Pancreas (tissue), 10 donors: Measurements from ENCODE around the gene FGF2. TPM values are rescaled to one million over a fixed set of nuclear protein-coding genes. Genes with fewer than 3 reads are reported as not detected.

Experiments used
- ATAC-seq, 4 donors: fragments of 200-7000 bp; cut with Tn5 transposase; one replicate each; pipeline versions ENCODE4 v1.8.0 to v1.9.1; 2020; ENCODE audit warnings: mild to moderate bottlenecking in 4 of 4, moderate library complexity in 4 of 4
- DNase-seq, 6 donors: peaks; one replicate each; pipeline ENCODE4 v3.0.0-alpha.2; 2020
- FAIRE-seq: peaks from 2 replicates; lab custom pipeline; 2012; peaks lifted over from hg19 to GRCh38; lab: Jason Lieb, UNC
- H3K27ac ChIP-seq, 4 donors: fragments of 200-600 bp; sonication (generic); 1 replicate in 3 of 4; 2 replicates in 1 of 4; pipeline versions ENCODE4 v1.5.0 to v1.8.0; 2020
- H3K27me3 ChIP-seq, 4 donors: fragments of 200-600 bp; one replicate each; pipeline ENCODE4 v1.8.0; 2021
- H3K36me3 ChIP-seq, 3 donors: fragments of 200-600 bp; sonication (generic) in 1 of 3; one replicate each; pipeline versions ENCODE4 v1.5.0 to v1.8.0; 2020 to 2021
- H3K4me1 ChIP-seq, 3 donors: fragments of 200-600 bp; one replicate each; pipeline ENCODE4 v1.8.0; 2021
- H3K4me3 ChIP-seq, 4 donors: fragments of 200-600 bp; sonication (generic) in 2 of 4; one replicate each; pipeline versions ENCODE4 v1.5.0 to v1.8.0; 2020 to 2021
- H3K9me3 ChIP-seq, 4 donors: fragments of 200-600 bp; one replicate each; pipeline ENCODE4 v1.8.0; 2021
- CTCF ChIP-seq, 4 donors: fragments of 200-600 bp; sonication (generic) in 3 of 4; IDR thresholded peaks; one replicate each; pipeline versions ENCODE4 v1.5.0 to v1.8.0; 2021; ENCODE audit warnings: antibody characterized with exemption in 4 of 4
- WGBS, 2 donors: extraction: QIAGEN DNeasy Blood & Tissue Kit; methylation state at CpG; one replicate each; pipeline ENCODE4 v1.1.7; 2013; 5-methylcytosine and 5-hydroxymethylcytosine counted together
- intact Hi-C, 3 donors: fragments of 100-400 bp; cut with DNase I; formaldehyde crosslinking; loops; one replicate each; pipeline versions ENCODE4 v1.11.1 to v1.14.2; 2022
- polyA plus RNA-seq, 2 donors: library from polyadenylated mRNA; stranded (reverse); fragments of 200-250 nt; gene quantifications; one replicate each; pipeline ENCODE4 v1.2.3, GENCODE V29; 2013
- total RNA-seq, 6 donors: library from RNA; stranded (reverse); fragmentation: NEBNext Ultra II Directional in 4 of 6; extraction: Animal tissue kit (Norgen Biotek cat#: 25700) in 4 of 6; gene quantifications; one replicate each; pipeline versions ENCODE4 v1.2.1 to v1.2.4, GENCODE V29; 2021 to 2023
- donor health status: healthy with polysubstance abuse.
- donor health status: DM: no; HTN: no; CAD: no; lungs with moderate emphysema.
- donor health status: DM: no; HTN: no; CAD: no.
- donor health status: control.
- donor health status: control.
- donor health status: Bipolar disorder and iron deficiency.
- donor health status: DM: yes; HTN: yes; CAD: no.
- donor health status: DM: no; HTN: no; CAD: no.
- donor health status: DM: no; HTN: no; CAD: no.
- donor health status: DM: yes; HTN: yes; CAD: no.

Gene FGF2
- total and polyA plus RNA-seq, 8 donors: 0.41 to 1.6 (median 0.71) TPM

- intact Hi-C loops: no loop called here
- no peaks in the 10 kb centered on the region for H3K4me1 ChIP-seq
- FAIRE-seq (no peak), DNase-seq (peak in 1 of 6 donors; percentile 15), ATAC-seq (peak in 3 of 4 donors; percentile 52 to 65 (median 61))
- no peaks in the 10 kb centered on the region for H3K27me3 ChIP-seq
- peak overlapping the region in 1 of 4 donors; percentile 34 for H3K27ac ChIP-seq
- no peaks in the 10 kb centered on the region for H3K9me3 ChIP-seq
- TF ChIP-seq CTCF (IDR thresholded peaks at IDR 0.05): no peak
- WGBS, 2 donors: 27 to 30% methylated on average over 10 of the region's 10 CpGs
- no peaks in the 10 kb centered on the region for H3K36me3 ChIP-seq
- no peak overlapping the region for H3K4me3 ChIP-seq
Observed at GRCh38 chr4:122854447-122855352, 28.1 kb downstream of the FGF2 start.

- H3K9me3 ChIP-seq: no peaks in the 10 kb centered on the region
- no peak for TF ChIP-seq CTCF (IDR thresholded peaks at IDR 0.05)
- no peak for FAIRE-seq
- H3K27ac ChIP-seq: no peak overlapping the region
- no peaks in the 10 kb centered on the region for H3K4me1 ChIP-seq
- H3K4me3 ChIP-seq: no peak overlapping the region
- 61 to 83% methylated on average over 2 of the region's 2 CpGs for WGBS, 2 donors
- no peaks in the 10 kb centered on the region for H3K27me3 ChIP-seq
- H3K36me3 ChIP-seq: no peaks in the 10 kb centered on the region
- no peak for ATAC-seq
- intact Hi-C loops: no loop called here
- no peak for DNase-seq
Observed at GRCh38 chr4:122855353-122855890, 28.8 kb downstream of the FGF2 start.

GRCh38 chr4:122857160-122857559, 30.5 kb downstream of the FGF2 start:
- no peak for TF ChIP-seq CTCF (IDR thresholded peaks at IDR 0.05)
- FAIRE-seq (no peak), ATAC-seq (no peak)

GRCh38 chr4:122858705-122859104, 32.1 kb downstream of the FGF2 start:
- H3K27me3 ChIP-seq: no peaks in the 10 kb centered on the region
- H3K36me3 ChIP-seq: no peaks in the 10 kb centered on the region
- H3K9me3 ChIP-seq: no peaks in the 10 kb centered on the region
- 53 to 61% methylated on average over 2 of the region's 2 CpGs for WGBS, 2 donors
- no peak for FAIRE-seq
- no peak for TF ChIP-seq CTCF (IDR thresholded peaks at IDR 0.05)
- ATAC-seq: no peak
- no peaks in the 10 kb centered on the region for H3K4me1 ChIP-seq
- intact Hi-C loops: no loop called here
- H3K27ac ChIP-seq: no peak overlapping the region
- no peak for DNase-seq
- H3K4me3 ChIP-seq: no peak overlapping the region

More at GRCh38 chr4:122857160-122857559, 30.5 kb downstream of the FGF2 start:
- no peaks in the 10 kb centered on the region for H3K36me3 ChIP-seq
- 80 to 86% methylated on average over 2 of the region's 2 CpGs for WGBS, 2 donors
- no peak overlapping the region for H3K4me3 ChIP-seq
- H3K27ac ChIP-seq: no peak overlapping the region
- H3K4me1 ChIP-seq: no peaks in the 10 kb centered on the region
- no peaks in the 10 kb centered on the region for H3K9me3 ChIP-seq
- intact Hi-C loops: no loop called here
- no peaks in the 10 kb centered on the region for H3K27me3 ChIP-seq
- no peak for DNase-seq
